C1 segment of cervical spinal cord (tissue), 14 donors: ENCODE results near the gene UBE2L5.

ENCODE experiments used
- DNase-seq, 14 donors: peaks; one replicate each; lab custom pipeline; 2025; lab: John Stamatoyannopoulos, UW

UBE2L5 gene

DNA sequence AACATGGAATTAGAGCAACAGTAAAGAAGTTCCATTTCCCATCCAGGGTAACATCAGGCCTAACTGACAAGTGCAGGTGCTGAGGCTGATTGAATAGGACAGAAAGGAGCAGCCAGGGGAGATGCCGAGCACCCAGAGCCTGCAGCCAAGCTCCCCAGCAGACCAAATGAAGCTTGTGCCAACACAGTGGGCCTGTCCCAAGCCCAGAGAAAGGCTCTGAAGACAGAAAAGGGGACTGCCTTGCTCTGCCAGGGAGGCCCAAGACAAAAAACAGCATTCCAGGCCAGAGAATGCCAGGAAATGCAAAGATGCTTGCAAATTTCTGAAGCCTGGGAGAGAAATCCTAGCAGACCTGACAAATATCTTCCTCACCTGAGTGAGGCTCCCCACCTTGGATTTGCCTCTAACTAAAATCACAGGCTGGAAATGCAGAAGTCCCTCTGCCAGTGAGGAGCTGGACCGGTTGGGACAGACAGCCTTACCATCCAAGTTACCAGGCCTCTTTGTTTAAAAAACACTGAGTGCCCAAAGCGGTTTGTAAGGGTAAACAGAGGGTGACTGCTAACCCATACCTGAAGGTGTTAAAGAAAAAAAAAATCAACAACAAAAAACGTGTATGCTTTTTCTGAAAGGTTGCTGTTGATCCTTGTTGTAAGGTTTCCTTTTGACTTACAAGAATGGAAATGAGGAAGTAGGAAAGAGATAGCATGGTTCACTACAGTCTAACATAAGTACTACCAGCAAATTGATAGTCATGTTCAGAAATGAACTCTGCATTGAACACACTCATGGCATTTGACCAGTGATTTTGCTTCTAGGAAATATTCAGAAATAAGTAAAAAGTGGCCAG lies 55.3 kb downstream of the UBE2L5 start:
- peak in 1 of 14 donors; percentile 30 for DNase-seq
